K562 treated with DMSO at 1 percent for 4 hours (cell line): ENCODE data around the gene KCTD5. TPM values are rescaled to one million over a fixed set of nuclear protein-coding genes. Genes with fewer than 3 reads are reported as not detected.

Source experiments
- total RNA-seq: library from RNA; unstranded; fragments of 300-600 nt; gene quantifications from 2 replicates; pipeline ENCODE4 v1.2.3, GENCODE V29; 2022; ENCODE audit not compliant: insufficient read depth

Gene KCTD5, protein sequence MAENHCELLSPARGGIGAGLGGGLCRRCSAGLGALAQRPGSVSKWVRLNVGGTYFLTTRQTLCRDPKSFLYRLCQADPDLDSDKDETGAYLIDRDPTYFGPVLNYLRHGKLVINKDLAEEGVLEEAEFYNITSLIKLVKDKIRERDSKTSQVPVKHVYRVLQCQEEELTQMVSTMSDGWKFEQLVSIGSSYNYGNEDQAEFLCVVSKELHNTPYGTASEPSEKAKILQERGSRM
- total RNA-seq = 55.1 and 57.0 TPM in 2 replicates

DNA sequence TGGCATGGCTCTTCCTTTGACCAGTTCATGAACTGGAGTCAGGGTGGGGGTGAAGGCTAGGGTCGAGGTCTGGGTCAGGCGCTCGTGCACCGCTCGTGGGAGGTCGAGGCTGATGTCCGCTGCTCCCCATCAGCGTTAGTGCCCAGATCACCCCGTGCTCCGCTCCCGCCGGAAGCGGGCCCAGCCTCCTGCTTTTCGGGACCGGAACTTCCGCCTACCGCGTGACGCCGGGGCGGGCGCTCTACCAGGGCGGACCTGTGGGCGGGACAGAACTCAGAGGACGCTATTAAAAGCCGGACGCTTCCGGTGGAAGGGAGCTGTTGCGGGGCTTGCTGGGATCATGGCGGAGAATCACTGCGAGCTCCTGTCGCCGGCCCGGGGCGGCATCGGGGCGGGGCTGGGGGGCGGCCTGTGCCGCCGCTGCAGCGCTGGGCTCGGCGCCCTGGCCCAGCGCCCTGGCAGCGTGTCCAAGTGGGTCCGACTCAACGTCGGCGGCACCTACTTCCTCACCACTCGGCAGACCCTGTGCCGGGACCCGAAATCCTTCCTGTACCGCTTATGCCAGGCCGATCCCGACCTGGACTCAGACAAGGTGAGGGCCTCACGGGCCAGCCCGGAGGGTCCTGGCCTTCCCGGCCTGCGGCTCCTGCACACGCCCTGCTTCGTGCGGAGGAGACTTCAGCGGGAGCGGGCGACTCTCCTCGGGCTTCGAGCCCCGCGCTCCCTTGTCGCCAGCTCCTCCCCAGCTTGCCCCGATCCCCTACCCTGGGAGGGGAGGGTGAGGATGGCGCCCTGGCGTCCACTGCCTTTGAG, at the start of gene KCTD5:
Gene KCTD5, plus strand, starts transcription at position 315 of the 813 bp plus-strand sequence. Its CDS starts 26 bp downstream, at position 341.

DNA sequence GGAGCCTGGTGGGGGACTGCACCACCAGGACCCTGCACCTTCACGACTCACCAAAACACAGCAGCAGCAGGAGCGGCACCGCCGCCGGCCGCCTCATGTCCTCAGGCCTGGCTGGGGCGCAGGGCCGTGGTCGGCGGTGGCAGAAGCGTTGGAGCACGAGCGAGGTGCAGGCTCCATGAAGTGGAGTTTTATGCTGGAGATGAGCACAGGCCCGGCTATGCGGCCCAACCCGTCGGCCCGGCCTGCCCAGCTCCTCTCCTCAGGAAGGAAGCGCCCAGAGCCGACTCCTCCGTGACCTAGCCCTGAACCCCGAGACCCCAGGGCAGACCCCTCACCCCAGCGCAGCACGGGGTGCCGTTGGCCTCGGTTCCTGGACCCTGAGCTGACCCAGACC, 37.7 kb downstream of the KCTD5 start, which contains the start of gene PRSS27:
Gene PRSS27, minus strand, starts transcription at position 161 of the 394 bp plus-strand sequence. Its CDS starts 64 bp downstream, at position 97.

DNA sequence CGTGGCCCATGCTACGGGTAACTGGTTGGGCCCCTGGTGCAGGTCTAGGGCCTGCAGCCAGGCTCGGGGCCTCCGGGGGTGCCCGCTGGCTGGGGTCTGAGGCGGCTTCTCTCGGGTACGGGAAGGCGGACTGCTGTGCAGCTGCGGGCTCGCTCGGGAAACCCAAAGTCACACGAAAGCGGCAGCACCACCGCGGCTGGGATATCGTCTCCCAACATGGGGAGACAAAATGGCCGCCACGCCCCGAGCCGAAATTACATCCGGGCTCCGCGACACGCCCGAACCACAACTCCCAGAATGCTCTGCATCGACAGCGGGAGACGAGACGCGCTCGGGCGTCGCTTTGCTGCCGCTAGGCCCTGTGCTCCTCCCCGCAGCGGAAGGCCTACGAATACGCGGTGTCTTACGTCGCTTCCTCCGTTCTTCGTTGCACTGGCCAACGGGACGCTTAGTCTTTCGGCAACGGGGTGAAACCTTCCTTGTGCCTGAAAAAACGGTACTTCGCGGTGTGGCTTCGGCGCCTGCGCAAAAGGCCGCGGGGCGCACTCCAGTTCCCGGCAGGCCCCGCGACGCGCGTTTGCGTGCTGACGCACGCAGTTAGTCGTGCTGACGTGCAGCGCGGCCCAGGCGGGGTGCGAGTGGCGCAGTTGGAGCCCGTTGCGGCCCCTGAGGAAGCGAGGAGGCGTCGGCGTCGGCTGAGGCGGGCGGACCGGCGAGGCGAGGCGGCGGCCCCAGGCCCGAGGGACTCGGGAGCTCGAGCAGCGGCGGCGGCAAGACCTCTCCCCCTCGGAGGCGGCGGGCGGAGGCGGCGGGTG, 69.9 kb downstream of the KCTD5 start, which contains the start of gene SRRM2:
Gene SRRM2, plus strand, starts transcription at position 604 of the 815 bp plus-strand sequence. CDS start 3,727 bp downstream, outside the sequence.

Other genes starting within 250 kb of the KCTD5 start
- 24.5 and 30.6 TPM in 2 replicates for gene TEDC2, start 222.4 kb upstream of the KCTD5 start, total RNA-seq
- 0.42 TPM in 1 of 2 replicates, not detected in the other for gene NTN3, start 211.2 kb upstream of the KCTD5 start, total RNA-seq
- 5.7 and 10.9 TPM in 2 replicates for gene TBC1D24, start 207.4 kb upstream of the KCTD5 start, total RNA-seq
- gene ATP6V0C, start 168.6 kb upstream of the KCTD5 start, total RNA-seq = 470 and 495 TPM in 2 replicates
- gene AMDHD2, start 162.2 kb upstream of the KCTD5 start, total RNA-seq = 24.0 and 36.2 TPM in 2 replicates
- gene CEMP1, start 151.1 kb upstream of the KCTD5 start, total RNA-seq = 5.9 and 8.3 TPM in 2 replicates
- gene PDPK1, start 144.5 kb upstream of the KCTD5 start, total RNA-seq = 23.1 and 30.0 TPM in 2 replicates
- gene PRSS27, start 37.7 kb downstream of the KCTD5 start, total RNA-seq = 0.61 and 1.9 TPM in 2 replicates
- gene SRRM2, start 70.1 kb downstream of the KCTD5 start, total RNA-seq = 145 and 244 TPM in 2 replicates
- 201 and 221 TPM in 2 replicates for gene ELOB, start 94.8 kb downstream of the KCTD5 start, total RNA-seq
- not detected in 2 replicates for gene PRSS33, start 105.0 kb downstream of the KCTD5 start, total RNA-seq
- gene PRSS41, start 115.9 kb downstream of the KCTD5 start, total RNA-seq = not detected in 2 replicates
- 95.8 and 106 TPM in 2 replicates for gene PRSS21, start 134.7 kb downstream of the KCTD5 start, total RNA-seq
- 1.7 TPM in 1 of 2 replicates, not detected in the other for gene ZG16B, start 147.8 kb downstream of the KCTD5 start, total RNA-seq
- not detected in 2 replicates for gene PRSS22, start 175.6 kb downstream of the KCTD5 start, total RNA-seq
- gene FLYWCH2, start 200.7 kb downstream of the KCTD5 start, total RNA-seq = 45.9 and 76.3 TPM in 2 replicates
- gene FLYWCH1, start 229.4 kb downstream of the KCTD5 start, total RNA-seq = 33.1 and 37.0 TPM in 2 replicates